ENCODE data around the gene HIVEP1. TPM values are rescaled to one million over a fixed set of nuclear protein-coding genes. Genes with fewer than 3 reads are reported as not detected.

Gene HIVEP1
- total and polyA plus RNA-seq, 2 of the 8 experiments (the other 6 are each of a cell fraction or from before 2014, with no cell fraction given), result 22.6 to 23.1 TPM

GRCh38 chr6:12163744-12164507, 151.8 kb downstream of the HIVEP1 start (continued):
- no peak for TF ChIP-seq CHD2 (IDR thresholded peaks at IDR 0.05; ENCODE audit: low read length)
- no peak for TF ChIP-seq GTF2F1 (IDR thresholded peaks at IDR 0.05; ENCODE audit: borderline replicate concordance, low read depth, low read length)
- no peak for TF ChIP-seq SP4 (IDR thresholded peaks at IDR 0.05; ENCODE audit: low read length)
- no peak for TF ChIP-seq ATF3 (IDR thresholded peaks at IDR 0.05; ENCODE audit: insufficient read depth, low read depth, low read length)
- no peak for TF ChIP-seq NRF1 (IDR thresholded peaks at IDR 0.05; ENCODE audit: low read depth, low read length)
- no peak for TF ChIP-seq MAX (IDR thresholded peaks at IDR 0.05)
- TF ChIP-seq BRCA1 (IDR thresholded peaks at IDR 0.05; ENCODE audit: low read depth, low read length), result no peak
